ENCODE results near the gene MARF1.
"Not testable (repeated sequence)": the region's sequence is repeated elsewhere in the genome, so short reads cannot be mapped to it uniquely, and the experiment has no call there.

The MARF1 gene

GRCh38 chr16:15643048-15643945 is at the start of gene MARF1:
Gene MARF1, minus strand, starts transcription at chr16:15643154. Its CDS starts 3,921 bp downstream, at chr16:15639233.
- FAIRE-seq = peak; percentile 17

GRCh38 chr16:15692508-15692907 is 49.6 kb upstream of the MARF1 start:
- not testable (repeated sequence) for FAIRE-seq

- FAIRE-seq = no peak
Measured at GRCh38 chr16:15691046-15691445, 48.1 kb upstream of the MARF1 start.

GRCh38 chr16:15690296-15690695 is 47.3 kb upstream of the MARF1 start:
- no peak for FAIRE-seq

GRCh38 chr16:15689290-15689689 is 46.3 kb upstream of the MARF1 start:
- no peak for FAIRE-seq

GRCh38 chr16:15686287-15686686 is 43.3 kb upstream of the MARF1 start:
- FAIRE-seq = no peak

- FAIRE-seq = no peak
Measured at GRCh38 chr16:15682105-15682570, 39.2 kb upstream of the MARF1 start.

GRCh38 chr16:15677447-15677846 is 34.5 kb upstream of the MARF1 start:
- FAIRE-seq = no peak

GRCh38 chr16:15676506-15676905 is 33.6 kb upstream of the MARF1 start:
- FAIRE-seq = no peak

- FAIRE-seq = no peak
Measured at GRCh38 chr16:15674571-15674970, 31.6 kb upstream of the MARF1 start.

GRCh38 chr16:15672514-15673167 is 29.7 kb upstream of the MARF1 start:
- no peak for FAIRE-seq

- FAIRE-seq = not testable (repeated sequence)
Measured at GRCh38 chr16:15672127-15672513, 29.2 kb upstream of the MARF1 start.

GRCh38 chr16:15671530-15672117 is 28.7 kb upstream of the MARF1 start:
- no peak for FAIRE-seq

GRCh38 chr16:15667091-15667742 is 24.3 kb upstream of the MARF1 start:
- FAIRE-seq = no peak

GRCh38 chr16:15665107-15665506 is 22.2 kb upstream of the MARF1 start:
- FAIRE-seq = no peak

GRCh38 chr16:15660203-15660601 is 17.2 kb upstream of the MARF1 start:
- FAIRE-seq = no peak

GRCh38 chr16:15658556-15658955 is 15.6 kb upstream of the MARF1 start:
- FAIRE-seq = no peak

GRCh38 chr16:15658149-15658548 is 15.2 kb upstream of the MARF1 start:
- no peak for FAIRE-seq

- not testable (repeated sequence) for FAIRE-seq
Measured at GRCh38 chr16:15655561-15655960, 12.6 kb upstream of the MARF1 start.

GRCh38 chr16:15654591-15654990 is 11.6 kb upstream of the MARF1 start:
- FAIRE-seq = no peak

GRCh38 chr16:15653227-15653626 is 10.3 kb upstream of the MARF1 start:
- no peak for FAIRE-seq

- FAIRE-seq = no peak
Measured at GRCh38 chr16:15652293-15653001, 9.5 kb upstream of the MARF1 start.
